ENCODE measurements around the gene OAS3.
A peak's percentile ranks its signal among the peaks of the same experiment; 100 is the strongest.

The OAS3 gene

GRCh38 chr12:112995008-112995407, 56.7 kb downstream of the OAS3 start:
- TF ChIP-seq CTCF (IDR thresholded peaks at IDR 0.05): no peak
- no peak for TF ChIP-seq ZFX (IDR thresholded peaks at IDR 0.05; ENCODE audit: borderline replicate concordance)
- H3K27ac ChIP-seq: no peak overlapping the region

GRCh38 chr12:112996501-112996900, 58.2 kb downstream of the OAS3 start:
- TF ChIP-seq CTCF (IDR thresholded peaks at IDR 0.05) (no peak), ZFX (IDR thresholded peaks at IDR 0.05; ENCODE audit: borderline replicate concordance) (no peak)
- H3K27ac ChIP-seq: no peak overlapping the region

GRCh38 chr12:112997506-112997905, 59.2 kb downstream of the OAS3 start:
- no peak overlapping the region for H3K27ac ChIP-seq
- TF ChIP-seq CTCF (IDR thresholded peaks at IDR 0.05) (no peak), ZFX (IDR thresholded peaks at IDR 0.05; ENCODE audit: borderline replicate concordance) (no peak)

GRCh38 chr12:112998987-112999767, 60.9 kb downstream of the OAS3 start:
- TF ChIP-seq ZFX (IDR thresholded peaks at IDR 0.05; ENCODE audit: borderline replicate concordance) (no peak), CTCF (IDR thresholded peaks at IDR 0.05) (no peak)
- H3K27ac ChIP-seq: no peak overlapping the region

- H3K27ac ChIP-seq: no peak overlapping the region
- no peak for TF ChIP-seq ZFX (IDR thresholded peaks at IDR 0.05; ENCODE audit: borderline replicate concordance)
- TF ChIP-seq CTCF (IDR thresholded peaks at IDR 0.05): no peak
Observed at GRCh38 chr12:113000433-113000832, 62.2 kb downstream of the OAS3 start.

GRCh38 chr12:113002155-113002554, 63.9 kb downstream of the OAS3 start:
- peak; percentile 62 for TF ChIP-seq CTCF (IDR thresholded peaks at IDR 0.05)
- no peak for TF ChIP-seq ZFX (IDR thresholded peaks at IDR 0.05; ENCODE audit: borderline replicate concordance)
- H3K27ac ChIP-seq: no peak overlapping the region

- TF ChIP-seq CTCF (IDR thresholded peaks at IDR 0.05) (no peak), ZFX (IDR thresholded peaks at IDR 0.05; ENCODE audit: borderline replicate concordance) (no peak)
- H3K27ac ChIP-seq: no peak overlapping the region
Observed at GRCh38 chr12:113002676-113003075, 64.4 kb downstream of the OAS3 start.

Data from 22Rv1 (cell line).